Measurements from ENCODE around the gene UGT1A10. TPM values are rescaled to one million over a fixed set of nuclear protein-coding genes. Genes with fewer than 3 reads are reported as not detected.
A peak's percentile ranks its signal among the peaks of the same experiment; 100 is the strongest.

Gene UGT1A10
- total and polyA plus RNA-seq, 2 of the 13 experiments (the other 11 are each of a cell fraction or from before 2014, with no cell fraction given) = not detected

- H3K9me3 ChIP-seq (ENCODE audit: low read length) = 0 out of 2 replicates have a peak, but pooled peaks cover 4% of the 10 kb centered on the region
- no peak overlapping the region for H3K4me2 ChIP-seq (ENCODE audit: low read depth, low read length)
- FAIRE-seq = no peak
- BruUV-seq (replicated peaks) = no TSS peak
- H3K9ac ChIP-seq (ENCODE audit: insufficient read depth, low read depth, low read length) = no peak overlapping the region
- no peaks in the 10 kb centered on the region for H3K36me3 ChIP-seq (replicated peaks in 1 of 2; ENCODE audit: control insufficient read depth in 1 of 2, insufficient read depth in 2 of 2, low read length in 2 of 2)
- in situ Hi-C loops (cut with HindIII; ENCODE audit: extremely low pct_ligation_motif_present, low pct_unique_long_range_greater_than_20kb) (no loop called here), intact Hi-C loops (cut with micrococcal nuclease; ENCODE audit: unreplicated experiment) (no loop called here)
- H3K4me3 ChIP-seq (replicated peaks in 1 of 3; ENCODE audit: insufficient read depth in 1 of 3, low read depth in 2 of 3, low read length in 3 of 3) = no peak overlapping the region
- H3K27ac ChIP-seq (ENCODE audit: extremely low read length, insufficient read depth, low read length) = no peak overlapping the region
- no peaks in the 10 kb centered on the region for H3K79me2 ChIP-seq (ENCODE audit: insufficient read depth, low read length)
- TF ChIP-seq PHF5A (CRISPR knock-in tag; IDR thresholded peaks at IDR 0.05; ENCODE audit: low read depth, unreplicated experiment) (no peak), AGO1 (IDR thresholded peaks at IDR 0.05; ENCODE audit: low read depth, low read length, poor library complexity, severe bottlenecking) (no peak), FOXP1 (IDR thresholded peaks at IDR 0.05) (no peak), FOXP1 (CRISPR knock-in tag; IDR thresholded peaks at IDR 0.05) (no peak), ATF7 (IDR thresholded peaks at IDR 0.05) (no peak), ATF7 (CRISPR knock-in tag; IDR thresholded peaks at IDR 0.05) (no peak), SIN3A (IDR thresholded peaks at IDR 0.05; ENCODE audit: borderline replicate concordance, low read depth, low read length) (no peak), ZNF138 (CRISPR knock-in tag; IDR thresholded peaks at IDR 0.05; ENCODE audit: low read depth) (no peak)
- ChIA-PET POLR2A (no interaction called here), CTCF (ENCODE audit: low intra/inter-chr PET ratio, low total read pairs) (no interaction called here)
- no peaks in the 10 kb centered on the region for H4K20me1 ChIP-seq (ENCODE audit: insufficient read depth, low read length)
- H3K27me3 ChIP-seq (ENCODE audit: control insufficient read depth in 1 of 2, insufficient read depth in 2 of 2, low read length in 2 of 2) = peaks cover 0 to 9% of the 10 kb centered on the region in 2 experiments; a peak in 2 of 5 replicates
- H2AFZ ChIP-seq (ENCODE audit: low read length) = no peak overlapping the region
- no peak for DNase-seq (ENCODE audit: low spot score)
- ATAC-seq = no peak
- H3K4me1 ChIP-seq (ENCODE audit: insufficient read depth, low read length) = no peaks in the 10 kb centered on the region
Measured at GRCh38 chr2:233639860-233640259, 3.6 kb downstream of the UGT1A10 start.

GRCh38 chr2:233643128-233643527 is 6.9 kb downstream of the UGT1A10 start:
- no peak for TF ChIP-seq PHF8 (CRISPR knock-in tag; IDR thresholded peaks at IDR 0.05)
- peak; percentile 58 for TF ChIP-seq STAG1 (CRISPR knock-in tag; IDR thresholded peaks at IDR 0.05)
- no peak for TF ChIP-seq RFX3 (CRISPR knock-in tag; IDR thresholded peaks at IDR 0.05)
- no peak for TF ChIP-seq MBNL3 (CRISPR knock-in tag; conservative IDR thresholded peaks at IDR 0.05)
- peak; percentile 37 for TF ChIP-seq CTCF (CRISPR knock-in tag; IDR thresholded peaks at IDR 0.05)
- no peak for TF ChIP-seq SMAD9 (CRISPR knock-in tag; IDR thresholded peaks at IDR 0.05)
- peak; percentile 11; the same call in 1 of the 2 replicates for TF ChIP-seq RAD21 (CRISPR knock-in tag; IDR thresholded peaks at IDR 0.05)
- TF ChIP-seq ZNF367 (CRISPR knock-in tag; IDR thresholded peaks at IDR 0.05; ENCODE audit: borderline replicate concordance) = 0 out of 2 replicates have a peak, but pooled peaks have one; percentile 38
- peak; percentile 96 for ATAC-seq
- POLR2A ChIA-PET = no interaction called here
- Histone ChIP-seq H3K9ac (ENCODE audit: insufficient read depth, low read depth, low read length) (no peak overlapping the region), H3K9me3 (ENCODE audit: low read length) (peaks cover 27% of the 10 kb centered on the region), H3K27ac (ENCODE audit: extremely low read length, insufficient read depth, low read length) (no peak overlapping the region), H3K4me1 (ENCODE audit: insufficient read depth, low read length) (no peaks in the 10 kb centered on the region), H2AFZ (ENCODE audit: low read length) (no peak overlapping the region), H3K4me2 (ENCODE audit: low read depth, low read length) (no peak overlapping the region), H3K4me3 (replicated peaks in 1 of 3; ENCODE audit: insufficient read depth in 1 of 3, low read depth in 2 of 3, low read length in 3 of 3) (no peak overlapping the region), H4K20me1 (ENCODE audit: insufficient read depth, low read length) (no peaks in the 10 kb centered on the region), H3K27me3 (ENCODE audit: control insufficient read depth in 1 of 2, insufficient read depth in 2 of 2, low read length in 2 of 2) (no peaks in the 10 kb centered on the region), H3K79me2 (ENCODE audit: insufficient read depth, low read length) (no peaks in the 10 kb centered on the region), H3K36me3 (replicated peaks in 1 of 2; ENCODE audit: control insufficient read depth in 1 of 2, insufficient read depth in 2 of 2, low read length in 2 of 2) (no peaks in the 10 kb centered on the region)
- peak; percentile 36 for DNase-seq (ENCODE audit: low spot score)
- no TSS peak for BruUV-seq (replicated peaks)
- FAIRE-seq = no peak
- intact Hi-C loops (cut with micrococcal nuclease; ENCODE audit: unreplicated experiment) = no loop called here
- WGBS (ENCODE audit: low lambda C conversion rate) = 43% methylated on average over 1 of the region's 1 CpG
- in situ Hi-C loops (cut with HindIII; ENCODE audit: extremely low pct_ligation_motif_present, low pct_unique_long_range_greater_than_20kb) = no loop called here
- CTCF ChIA-PET (ENCODE audit: low intra/inter-chr PET ratio, low total read pairs) = no interaction called here
